ENCODE results near the gene RECQL. TPM values are rescaled to one million over a fixed set of nuclear protein-coding genes. Genes with fewer than 3 reads are reported as not detected.
A peak's percentile ranks its signal among the peaks of the same experiment; 100 is the strongest.

RECQL gene
- polyA plus RNA-seq, 1 experiment = 42.8 TPM

GRCh38 chr12:21453312-21453852, 48.1 kb downstream of the RECQL start:
- no peak for DNase-seq (ENCODE audit: low read depth, low spot score)
- Histone ChIP-seq H3K27ac (ENCODE audit: low read depth, low read length) (no peak overlapping the region), H3K27me3 (ENCODE audit: control insufficient read depth, insufficient read depth, low read length) (no peaks in the 10 kb centered on the region), H3K4me3 (ENCODE audit: low read depth, low read length) (no peak overlapping the region), H3K9me3 (ENCODE audit: control insufficient read depth, insufficient read depth, low read length) (no peaks in the 10 kb centered on the region)
- ChIA-PET POLR2A (no interaction called here), CTCF (no interaction called here)
- TF ChIP-seq CTCF (IDR thresholded peaks at IDR 0.05; ENCODE audit: low read depth, low read length) = no peak

GRCh38 chr12:21451529-21451928, 49.9 kb downstream of the RECQL start:
- DNase-seq (ENCODE audit: low read depth, low spot score) = no peak
- H3K4me3 ChIP-seq (ENCODE audit: low read depth, low read length) = no peak overlapping the region
- no peaks in the 10 kb centered on the region for H3K9me3 ChIP-seq (ENCODE audit: control insufficient read depth, insufficient read depth, low read length)
- no peaks in the 10 kb centered on the region for H3K27me3 ChIP-seq (ENCODE audit: control insufficient read depth, insufficient read depth, low read length)
- H3K27ac ChIP-seq (ENCODE audit: low read depth, low read length) = no peak overlapping the region
- POLR2A ChIA-PET = no interaction called here
- 0 out of 2 replicates have a peak, but pooled peaks have one; percentile 15 for TF ChIP-seq CTCF (IDR thresholded peaks at IDR 0.05; ENCODE audit: low read depth, low read length)
- CTCF ChIA-PET = interaction anchor here (0.5 to 2.3 kb wide), 14 partner anchors 9 to 463 kb away, joined by 3 to 11 read pairs (median 4); partner anchors contain the start of gene PYROXD1

GRCh38 chr12:21444193-21445146, 57.0 kb downstream of the RECQL start:
- Histone ChIP-seq H3K27me3 (ENCODE audit: control insufficient read depth, insufficient read depth, low read length) (no peaks in the 10 kb centered on the region), H3K4me3 (ENCODE audit: low read depth, low read length) (no peak overlapping the region), H3K27ac (ENCODE audit: low read depth, low read length) (no peak overlapping the region), H3K9me3 (ENCODE audit: control insufficient read depth, insufficient read depth, low read length) (no peaks in the 10 kb centered on the region)
- ChIA-PET POLR2A (no interaction called here), CTCF (interaction anchor here (0.9 to 1.2 kb wide), 2 partner anchors 148 to 236 kb away, joined by 3 to 4 read pairs; no protein-coding TSS in a partner anchor)
- TF ChIP-seq CTCF (IDR thresholded peaks at IDR 0.05; ENCODE audit: low read depth, low read length) = no peak
- no peak for DNase-seq (ENCODE audit: low read depth, low spot score)

- no peaks in the 10 kb centered on the region for H3K27me3 ChIP-seq (ENCODE audit: control insufficient read depth, insufficient read depth, low read length)
- no peak for TF ChIP-seq CTCF (IDR thresholded peaks at IDR 0.05; ENCODE audit: low read depth, low read length)
- no peaks in the 10 kb centered on the region for H3K9me3 ChIP-seq (ENCODE audit: control insufficient read depth, insufficient read depth, low read length)
- H3K27ac ChIP-seq (ENCODE audit: low read depth, low read length) = no peak overlapping the region
- H3K4me3 ChIP-seq (ENCODE audit: low read depth, low read length) = no peak overlapping the region
- DNase-seq (ENCODE audit: low read depth, low spot score) = no peak
- ChIA-PET POLR2A (no interaction called here), CTCF (interaction anchor here (1.1 kb wide), 1 partner anchor 12 kb away, joined by 4 read pairs; no protein-coding TSS in a partner anchor)
Observed at GRCh38 chr12:21439347-21439746, 62.1 kb downstream of the RECQL start.

- TF ChIP-seq CTCF (IDR thresholded peaks at IDR 0.05; ENCODE audit: low read depth, low read length) = no peak
- H3K9me3 ChIP-seq (ENCODE audit: control insufficient read depth, insufficient read depth, low read length) = no peaks in the 10 kb centered on the region
- ChIA-PET CTCF (interaction anchor here (1.1 kb wide), 1 partner anchor 13 kb away, joined by 4 read pairs; no protein-coding TSS in a partner anchor), POLR2A (interaction anchor here (0.9 to 1.7 kb wide), 2 partner anchors 8 to 63 kb away, joined by 3 to 8 read pairs; partner anchors contain the start of genes GOLT1B and RECQL)
- peak overlapping the region; percentile 70 for H3K4me3 ChIP-seq (ENCODE audit: low read depth, low read length)
- no peaks in the 10 kb centered on the region for H3K27me3 ChIP-seq (ENCODE audit: control insufficient read depth, insufficient read depth, low read length)
- no peak overlapping the region for H3K27ac ChIP-seq (ENCODE audit: low read depth, low read length)
- DNase-seq (ENCODE audit: low read depth, low spot score) = no peak
Observed at GRCh38 chr12:21438643-21439042, 62.8 kb downstream of the RECQL start.

Data from AG04450 (cell line).